ENCODE measurements around the gene CCDC102B. TPM values are rescaled to one million over a fixed set of nuclear protein-coding genes. Genes with fewer than 3 reads are reported as not detected.

Gene CCDC102B
- total and polyA plus RNA-seq, 2 of the 8 experiments (the other 6 are each of a cell fraction or from before 2014, with no cell fraction given), result 0.80 to 1.1 TPM

DNA sequence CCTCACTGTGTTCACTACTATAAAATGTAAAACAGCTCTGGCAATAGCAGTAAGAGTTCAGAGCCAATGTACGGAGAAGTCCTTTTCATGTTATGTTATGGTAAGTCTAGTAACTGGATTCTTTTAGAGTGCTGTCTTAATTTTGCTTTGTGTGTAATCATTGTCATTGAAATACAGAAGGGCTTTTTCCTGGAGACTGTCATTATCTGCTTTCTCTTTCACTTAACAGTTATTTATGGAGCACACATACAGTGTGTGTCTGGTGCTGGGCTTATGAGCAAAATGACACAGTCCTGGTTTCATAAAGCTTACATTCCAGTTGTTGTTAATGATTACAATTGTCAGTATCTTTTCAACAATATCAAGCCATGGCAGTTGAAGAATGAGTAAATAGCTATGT is 95.5 kb downstream of the CCDC102B start:
- Histone ChIP-seq H4K8ac (ENCODE audit: extremely low read depth, insufficient read depth, low read length) (no peak overlapping the region), H3K36me3 (ENCODE audit: control insufficient read depth in 2 of 4, insufficient read depth in 4 of 4, low read length in 3 of 4) (no peaks in the 10 kb centered on the region), H4K5ac (ENCODE audit: insufficient read length, low read depth, low read length) (no peak overlapping the region), H4K91ac (replicated peaks; ENCODE audit: insufficient read length, low read length) (no peak overlapping the region), H3K18ac (ENCODE audit: extremely low read depth, low read length) (no peak overlapping the region), H4K20me1 (replicated peaks in 1 of 2; ENCODE audit: control insufficient read depth in 1 of 2, insufficient read depth in 2 of 2, low read length in 2 of 2) (no peaks in the 10 kb centered on the region), H3K9ac (replicated peaks in 1 of 4; ENCODE audit: extremely low read depth in 1 of 4, low read depth in 3 of 4, low read length in 3 of 4) (no peak overlapping the region), H2AFZ (ENCODE audit: low read length) (no peak overlapping the region), H3K23me2 (ENCODE audit: low read depth, low read length) (no peaks in the 10 kb centered on the region), H3K4me3 (ENCODE audit: extremely low read depth in 1 of 4, insufficient read depth in 2 of 4, low read depth in 3 of 4, low read length in 4 of 4) (no peak overlapping the region), H3K56ac (replicated peaks; ENCODE audit: insufficient read length, low read depth, low read length) (no peak overlapping the region), H3K4me1 (replicated peaks in 1 of 4; ENCODE audit: control insufficient read depth in 3 of 4, insufficient read depth in 4 of 4, low read length in 3 of 4) (no peaks in the 10 kb centered on the region), H3K27ac (ENCODE audit: low read depth, low read length) (no peak overlapping the region), H2BK15ac (ENCODE audit: low read length) (no peak overlapping the region), H3K4ac (replicated peaks; ENCODE audit: insufficient read length, low read depth, low read length) (no peak overlapping the region), H2BK5ac (ENCODE audit: low read depth, low read length) (no peak overlapping the region), H3K4me2 (ENCODE audit: insufficient read depth in 1 of 2, low read depth in 2 of 2, low read length in 2 of 2) (no peak overlapping the region), H3K14ac (ENCODE audit: insufficient read length) (no peak overlapping the region), H3K9me3 (ENCODE audit: insufficient read depth in 2 of 2, low read depth in 1 of 2, low read length in 1 of 2) (no peaks in the 10 kb centered on the region), H2BK20ac (ENCODE audit: low read length) (no peak overlapping the region), H2BK120ac (replicated peaks; ENCODE audit: low read depth, low read length) (no peak overlapping the region), H2BK12ac (ENCODE audit: low read depth, low read length) (no peak overlapping the region), H3K23ac (ENCODE audit: insufficient read length) (no peak overlapping the region), H3K79me2 (ENCODE audit: control insufficient read depth in 1 of 2, insufficient read depth in 2 of 2, low read length in 2 of 2) (no peaks in the 10 kb centered on the region), H2AK5ac (ENCODE audit: low read depth, low read length) (no peak overlapping the region), H3K27me3 (replicated peaks in 1 of 4; ENCODE audit: control insufficient read depth in 3 of 4, extremely low read depth in 1 of 4, insufficient read depth in 3 of 4, low read length in 3 of 4) (peaks cover 0 to 2% (median 0%) of the 10 kb centered on the region in 4 experiments; a peak in 1 of 7 replicates), H3K79me1 (ENCODE audit: low read depth, low read length) (no peaks in the 10 kb centered on the region)
- no peak for DNase-seq (ENCODE audit: low read depth in 1 of 2, low spot score in 2 of 2)
- CTCF ChIA-PET (ENCODE audit: partially characterized antibody), result interaction anchor here (1.4 kb wide), 1 partner anchor 10 kb away, joined by 5 read pairs; no protein-coding TSS in a partner anchor
- TF ChIP-seq CHD2 (IDR thresholded peaks at IDR 0.05; ENCODE audit: low read length) (no peak), HDAC2 (IDR thresholded peaks at IDR 0.05; ENCODE audit: borderline replicate concordance in 1 of 2, low read depth in 2 of 2, low read length in 2 of 2) (no peak), RXRA (IDR thresholded peaks at IDR 0.05; ENCODE audit: insufficient read depth, low read depth, low read length) (no peak), JUN (IDR thresholded peaks at IDR 0.05; ENCODE audit: low read depth, low read length) (no peak), TCF12 (IDR thresholded peaks at IDR 0.05; ENCODE audit: low read depth, low read length) (no peak), SUZ12 (IDR thresholded peaks at IDR 0.05; ENCODE audit: low read length) (no peak)
- POLR2A ChIA-PET (ENCODE audit: partially characterized antibody), result no interaction called here
- FAIRE-seq, result no peak
- 95% methylated on average over 1 of the region's 1 CpG; no CpG with 5 or more reads in 1 of the 2 experiments for WGBS, 2 experiments (ENCODE audit: extremely low coverage in 1 of 2, insufficient coverage in 1 of 2, insufficient read length in 1 of 2, insufficient replicate concordance in 2 of 2, low coverage in 1 of 2, low lambda C conversion rate in 2 of 2, missing lambda C conversion rate in 1 of 2)
